ENCODE results near the gene IL26. TPM values are rescaled to one million over a fixed set of nuclear protein-coding genes. Genes with fewer than 3 reads are reported as not detected.

The IL26 gene
- total and polyA plus RNA-seq, 12 donors: not detected

GRCh38 chr12:68158432-68158831, 67.2 kb downstream of the IL26 start:
- intact Hi-C loops (cut with DNase I): no loop called here
- Histone ChIP-seq H3K27ac (no peak overlapping the region), H3K27me3 (no peaks in the 10 kb centered on the region), H3K4me3 (peak overlapping the region in 1 of 10 donors; percentile 24), H3K4me1 (no peaks in the 10 kb centered on the region), H3K36me3 (no peaks in the 10 kb centered on the region), H3K9me3 (no peaks in the 10 kb centered on the region)
- no peak for DNase-seq
- no peak for ATAC-seq
- peak in 6 of 9 donors; percentile 10 to 38 (median 21) for TF ChIP-seq CTCF (IDR thresholded peaks at IDR 0.05)
- WGBS, 2 donors: 49 to 55% methylated on average over 2 of the region's 2 CpGs

GRCh38 chr12:68157380-68157779, 68.2 kb downstream of the IL26 start:
- Histone ChIP-seq H3K27me3 (no peaks in the 10 kb centered on the region), H3K4me1 (no peaks in the 10 kb centered on the region), H3K9me3 (no peaks in the 10 kb centered on the region), H3K27ac (no peak overlapping the region), H3K36me3 (no peaks in the 10 kb centered on the region), H3K4me3 (peak overlapping the region in 1 of 10 donors; percentile 18)
- WGBS, 2 donors: 62 to 78% methylated on average over 4 of the region's 4 CpGs
- DNase-seq: no peak
- intact Hi-C loops (cut with DNase I): no loop called here
- TF ChIP-seq CTCF (IDR thresholded peaks at IDR 0.05): no peak
- no peak for ATAC-seq

- no peak for ATAC-seq
- H3K36me3 ChIP-seq: no peaks in the 10 kb centered on the region
- intact Hi-C loops (cut with DNase I): no loop called here
- DNase-seq: no peak
- TF ChIP-seq CTCF (IDR thresholded peaks at IDR 0.05): no peak
- WGBS, 2 donors: 73 to 76% methylated on average over 1 of the region's 1 CpG
- no peaks in the 10 kb centered on the region for H3K9me3 ChIP-seq
- no peaks in the 10 kb centered on the region for H3K27me3 ChIP-seq
- no peaks in the 10 kb centered on the region for H3K4me1 ChIP-seq
- no peak overlapping the region for H3K27ac ChIP-seq
- no peak overlapping the region for H3K4me3 ChIP-seq
Observed at GRCh38 chr12:68156636-68157035, 69.0 kb downstream of the IL26 start.

- no peaks in the 10 kb centered on the region for H3K36me3 ChIP-seq
- H3K27me3 ChIP-seq: no peaks in the 10 kb centered on the region
- no peak for ATAC-seq
- H3K9me3 ChIP-seq: no peaks in the 10 kb centered on the region
- no peak overlapping the region for H3K27ac ChIP-seq
- H3K4me3 ChIP-seq: no peak overlapping the region
- 18 to 19% methylated on average over 1 of the region's 1 CpG for WGBS, 2 donors
- no peak for DNase-seq
- no peaks in the 10 kb centered on the region for H3K4me1 ChIP-seq
- intact Hi-C loops (cut with DNase I): no loop called here
- no peak for TF ChIP-seq CTCF (IDR thresholded peaks at IDR 0.05)
Observed at GRCh38 chr12:68154779-68155178, 70.8 kb downstream of the IL26 start.

Other genes with a start within 250 kb of the IL26 start
- gene IFNG-AS1, start 236.4 kb downstream of the IL26 start, total RNA-seq: 1 to 10 TPM in 2 of 10 donors, under 1 TPM in 5, not detected in 3; 0.13 to 1.7 (median 0.46) TPM
- gene IFNG-AS1, start 236.4 kb downstream of the IL26 start, polyA plus RNA-seq: under 1 TPM in 1 of 2 donors, not detected in 1; 0.37 TPM
- 1 to 10 TPM in 1 of 10 donors, not detected in 9; 1.5 TPM for gene IFNG, start 66.1 kb downstream of the IL26 start, total RNA-seq
- not detected for gene IFNG, start 66.1 kb downstream of the IL26 start, polyA plus RNA-seq
- not detected for gene IL22, start 27.8 kb upstream of the IL26 start, total RNA-seq
- not detected for gene IL22, start 27.8 kb upstream of the IL26 start, polyA plus RNA-seq
- 1 to 10 TPM; 3.3 to 8.5 (median 6.2) TPM for gene MDM1, start 106.6 kb upstream of the IL26 start, total RNA-seq
- 10 to 100 TPM in 1 of 2 donors, 1 to 10 TPM in 1; 4.3 to 11.8 TPM for gene MDM1, start 106.6 kb upstream of the IL26 start, polyA plus RNA-seq

All from heart right ventricle (tissue), 16 donors.